DOHH2 (cell line): ENCODE results near the gene SPATC1L.

Experiments used
- CTCF ChIP-seq: fragments of 200-600 bp; sonication (generic); IDR thresholded peaks from one replicate; pipeline ENCODE4 v1.5.1; 2014; ENCODE audit warnings: antibody characterized with exemption, mild to moderate bottlenecking, low read depth, low read length; ENCODE audit not compliant: poor library complexity, severe bottlenecking
- EZH2phosphoT487 ChIP-seq: fragments of 200-600 bp; sonication (generic); IDR thresholded peaks from 2 replicates; pipeline ENCODE4 v1.6.1; 2017; ENCODE audit warnings: borderline replicate concordance, mild to moderate bottlenecking, antibody characterized with exemption, low read length, moderate library complexity, mixed read lengths

DNA sequence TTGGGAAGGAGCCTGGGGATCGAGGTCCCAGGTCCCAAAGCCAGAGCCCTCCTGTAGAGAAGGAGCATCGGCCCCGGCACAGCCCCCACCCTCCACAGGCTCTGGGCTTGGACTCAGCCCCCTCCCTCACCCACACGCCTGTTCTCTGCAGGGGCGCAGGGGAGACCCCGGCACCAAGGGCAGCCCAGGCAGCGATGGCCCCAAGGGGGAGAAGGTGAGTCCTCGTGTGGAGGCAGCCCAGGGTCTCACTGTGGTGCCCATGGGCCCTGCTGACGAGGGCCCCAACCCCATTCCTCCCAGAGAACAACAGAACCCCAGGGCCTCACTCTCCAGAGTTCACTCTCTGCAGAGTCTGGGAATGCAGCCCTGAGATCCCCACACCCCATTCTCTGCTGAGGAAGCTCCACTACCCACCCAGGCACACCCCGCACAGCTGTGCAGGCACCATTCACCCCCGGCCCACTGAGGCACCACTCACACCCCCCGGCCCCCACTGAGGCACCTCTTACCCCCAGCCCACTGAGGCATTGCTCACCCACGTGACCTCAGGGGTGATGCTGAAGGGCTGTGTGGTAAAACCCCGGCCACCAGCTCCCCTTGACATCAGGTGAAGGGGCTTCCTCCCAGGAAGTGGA is 64.5 kb downstream of the SPATC1L start:
- TF ChIP-seq CTCF (no peak), EZH2phosphoT487 (no peak)
